MM.1S (cell line): ENCODE results near the gene SUSD1.

Experiments used
- EZH2 ChIP-seq: fragments of 300-600 bp; sonication (generic); optimal IDR thresholded peaks from 2 replicates; pipeline ENCODE3; 2017; ENCODE audit warnings: low read depth, mild to moderate bottlenecking, antibody characterized with exemption, low read length, mixed read lengths
- EZH2phosphoT487 ChIP-seq: fragments of 300-600 bp; sonication (generic); IDR thresholded peaks from 2 replicates; pipeline ENCODE4 v1.6.1; 2018; ENCODE audit warnings: antibody characterized with exemption, low read length
- TF ChIP-seq, protein P1 (sequence below): fragments of 300-600 bp; sonication (generic); IDR thresholded peaks from 2 replicates; pipeline ENCODE4 v1.5.1; 2016; ENCODE audit warnings: antibody characterized with exemption, low read length, mixed read lengths

DNA sequence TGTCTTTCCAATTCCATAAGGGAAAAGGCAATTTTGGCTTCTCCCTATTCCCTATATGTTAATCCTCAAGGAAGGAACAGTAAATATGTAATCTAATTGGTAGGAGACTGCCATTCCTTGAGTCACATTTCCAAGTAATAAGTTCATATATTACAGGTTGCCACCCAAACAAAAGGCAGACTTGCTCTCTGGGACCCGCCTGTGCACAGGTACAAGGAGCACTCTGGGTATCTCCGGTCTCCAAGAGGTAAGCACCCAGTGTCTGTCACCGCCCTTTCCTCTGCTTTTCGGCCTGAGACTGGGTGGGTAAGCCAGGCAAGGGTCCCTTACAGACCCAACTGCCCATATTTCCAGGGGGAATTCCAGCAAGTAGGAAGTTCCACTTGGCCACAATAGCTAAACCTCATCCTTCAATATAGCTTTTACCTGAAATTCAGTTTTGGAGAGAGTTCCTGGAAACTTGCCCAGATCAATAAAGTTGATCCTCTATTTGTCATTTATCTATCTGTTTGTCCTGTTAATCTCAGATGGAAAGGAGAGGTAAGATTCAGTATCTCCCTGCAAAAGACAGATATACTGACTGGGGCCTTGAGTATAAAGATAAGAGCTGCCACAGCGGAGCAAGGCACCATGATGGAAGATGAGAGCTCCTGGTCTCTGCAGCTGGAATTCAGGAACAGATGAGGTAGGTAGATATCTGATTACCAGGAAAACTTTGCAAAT, 81.8 kb downstream of the SUSD1 start:
- TF ChIP-seq, protein P1, sequence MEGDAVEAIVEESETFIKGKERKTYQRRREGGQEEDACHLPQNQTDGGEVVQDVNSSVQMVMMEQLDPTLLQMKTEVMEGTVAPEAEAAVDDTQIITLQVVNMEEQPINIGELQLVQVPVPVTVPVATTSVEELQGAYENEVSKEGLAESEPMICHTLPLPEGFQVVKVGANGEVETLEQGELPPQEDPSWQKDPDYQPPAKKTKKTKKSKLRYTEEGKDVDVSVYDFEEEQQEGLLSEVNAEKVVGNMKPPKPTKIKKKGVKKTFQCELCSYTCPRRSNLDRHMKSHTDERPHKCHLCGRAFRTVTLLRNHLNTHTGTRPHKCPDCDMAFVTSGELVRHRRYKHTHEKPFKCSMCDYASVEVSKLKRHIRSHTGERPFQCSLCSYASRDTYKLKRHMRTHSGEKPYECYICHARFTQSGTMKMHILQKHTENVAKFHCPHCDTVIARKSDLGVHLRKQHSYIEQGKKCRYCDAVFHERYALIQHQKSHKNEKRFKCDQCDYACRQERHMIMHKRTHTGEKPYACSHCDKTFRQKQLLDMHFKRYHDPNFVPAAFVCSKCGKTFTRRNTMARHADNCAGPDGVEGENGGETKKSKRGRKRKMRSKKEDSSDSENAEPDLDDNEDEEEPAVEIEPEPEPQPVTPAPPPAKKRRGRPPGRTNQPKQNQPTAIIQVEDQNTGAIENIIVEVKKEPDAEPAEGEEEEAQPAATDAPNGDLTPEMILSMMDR, result no peak
- TF ChIP-seq EZH2phosphoT487 (no peak), EZH2 (no peak)
